Raji (cell line): Measurements from ENCODE around the gene NLRC5.

Experiments
- POLR2A ChIP-seq: IDR thresholded peaks from 2 replicates; pipeline ENCODE4 v1.6.1; 2011; ENCODE audit warnings: low read depth, low read length, control low read depth; ENCODE audit not compliant: insufficient read depth

The NLRC5 gene

DNA sequence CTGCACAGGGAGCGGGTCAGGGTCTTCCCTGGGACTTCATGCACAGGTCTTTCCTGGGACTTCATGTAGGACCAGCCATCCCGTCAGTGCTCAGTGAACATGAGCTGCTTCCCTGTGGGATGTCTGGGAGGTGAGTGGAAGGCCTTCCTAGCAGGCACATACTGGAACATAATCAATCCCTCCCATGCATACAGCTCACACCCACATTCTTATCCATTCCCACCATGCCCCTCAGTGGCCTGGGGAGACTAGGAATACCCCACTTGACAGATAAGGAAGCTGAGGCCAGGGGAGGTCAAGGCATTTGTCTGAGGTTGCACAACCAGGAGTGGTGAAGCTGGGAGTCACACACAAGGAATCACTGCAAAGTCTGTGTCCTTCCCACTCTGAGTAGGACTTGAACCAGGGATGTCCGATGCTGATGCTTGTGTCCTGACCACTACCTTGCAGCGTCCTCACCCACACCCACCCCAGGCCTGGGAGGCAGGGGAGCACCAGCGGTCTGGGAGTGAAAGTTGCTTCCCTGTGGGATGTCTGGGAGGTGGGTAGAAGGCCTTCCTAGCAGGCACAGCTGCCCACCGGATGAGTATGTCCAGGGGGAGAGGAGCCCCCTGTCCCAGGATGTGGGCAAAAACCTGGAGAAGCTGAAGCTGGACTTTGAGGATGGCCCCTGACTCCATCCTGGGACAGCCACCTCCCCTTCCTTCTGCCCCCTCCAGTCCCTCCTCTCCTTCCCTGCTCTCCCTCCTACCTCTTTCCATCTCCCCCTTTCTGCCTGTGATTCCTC, 1.0 kb upstream of the NLRC5 start:
- no peak for TF ChIP-seq POLR2A

DNA sequence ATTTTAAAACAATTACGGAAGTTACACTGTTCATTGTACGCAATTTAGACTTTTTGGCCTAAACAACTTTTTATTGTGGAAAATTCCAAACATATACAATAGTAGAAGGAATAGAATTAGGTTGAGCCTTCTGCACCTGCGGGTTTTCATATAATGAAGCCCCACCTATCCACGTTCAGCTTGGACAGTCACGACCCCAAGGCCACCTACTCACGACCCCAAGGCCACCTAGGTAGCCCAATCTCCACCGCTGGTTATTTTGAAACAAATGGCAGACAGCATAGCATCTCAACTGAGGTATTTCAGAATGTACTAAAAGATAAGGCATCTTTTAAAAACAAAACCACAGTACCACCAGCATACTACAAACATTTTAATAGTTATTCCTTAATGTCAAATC, 631 bp downstream of the NLRC5 start:
- no peak for TF ChIP-seq POLR2A

DNA sequence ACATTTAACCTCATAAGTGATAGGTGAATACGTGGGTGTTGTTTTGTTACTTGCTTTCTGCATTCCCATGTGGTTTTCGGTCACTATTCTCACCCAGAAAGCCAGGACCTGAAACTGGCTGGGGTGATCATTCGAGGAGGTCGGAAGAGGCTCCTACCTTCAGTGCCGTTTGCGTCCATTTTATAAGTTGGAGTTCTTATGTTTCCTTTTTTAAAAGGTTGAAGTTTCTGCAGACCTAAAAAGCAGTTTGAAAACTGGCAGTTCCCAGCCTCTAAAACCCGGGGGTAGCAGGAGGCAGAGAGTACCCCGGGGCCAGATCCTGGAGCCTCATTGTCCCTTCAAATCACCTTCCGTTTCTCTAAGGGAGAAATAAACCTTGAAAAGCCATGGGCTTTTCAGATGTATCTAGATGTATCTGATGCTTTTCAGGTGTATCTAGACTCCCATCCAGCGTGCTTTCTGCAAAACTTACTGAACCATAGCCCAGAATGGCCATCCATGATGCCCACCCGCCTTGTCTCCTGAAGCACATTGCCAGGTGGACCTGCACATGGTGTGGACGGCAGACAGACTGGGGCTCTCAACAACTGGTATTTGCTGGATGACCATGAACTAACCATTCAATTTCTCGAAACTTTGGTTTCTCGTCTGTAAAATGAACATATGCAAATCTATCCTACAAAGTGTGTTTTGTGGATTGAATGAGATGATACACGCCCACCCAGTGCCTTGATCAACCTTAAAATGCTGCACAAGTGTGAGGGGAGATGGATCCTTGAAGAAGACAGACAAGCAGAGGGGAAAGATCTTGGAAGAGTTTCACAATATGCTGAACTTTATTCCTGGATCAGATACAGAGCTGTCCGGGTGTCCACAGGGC, 1.3 kb downstream of the NLRC5 start:
- no peak for TF ChIP-seq POLR2A

DNA sequence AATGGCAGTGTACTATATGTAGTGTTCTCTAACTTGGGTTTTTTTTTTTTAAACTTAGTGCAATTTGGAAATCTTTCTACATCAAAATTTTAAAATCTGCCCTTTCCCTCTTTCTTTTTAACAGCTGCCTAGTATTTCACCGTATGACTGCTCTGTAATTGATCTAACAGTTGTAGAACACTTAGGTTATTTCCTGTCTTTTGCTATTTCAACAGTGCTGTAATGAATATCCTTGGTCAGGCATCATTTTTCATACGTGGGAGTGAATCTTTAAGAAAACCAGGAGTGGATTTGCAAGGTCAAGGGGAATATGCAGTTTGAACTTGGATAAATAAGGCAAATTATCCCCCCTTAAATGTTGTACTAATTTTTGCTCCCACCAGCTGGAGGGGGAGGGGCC, 3.8 kb downstream of the NLRC5 start:
- no peak for TF ChIP-seq POLR2A

DNA sequence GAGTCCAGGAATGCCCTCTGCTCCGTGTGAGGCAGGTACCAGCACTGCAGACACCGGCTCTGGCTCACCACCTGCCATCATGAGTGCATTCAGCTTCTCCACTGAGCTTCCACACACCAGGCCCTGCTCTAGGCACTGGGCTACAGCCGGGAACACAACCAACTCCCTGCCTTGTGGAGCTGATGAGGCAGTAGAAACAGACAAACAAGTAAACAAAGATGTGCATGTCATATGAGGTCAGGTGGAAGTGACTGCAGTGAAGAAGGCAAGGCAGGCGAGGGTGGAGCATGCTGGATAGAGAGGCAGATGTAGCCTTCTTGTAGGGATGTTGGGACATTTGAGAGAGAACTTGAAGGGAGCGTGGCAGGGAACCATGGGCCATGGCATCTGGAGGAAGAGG, 5.0 kb downstream of the NLRC5 start:
- no peak for TF ChIP-seq POLR2A

DNA sequence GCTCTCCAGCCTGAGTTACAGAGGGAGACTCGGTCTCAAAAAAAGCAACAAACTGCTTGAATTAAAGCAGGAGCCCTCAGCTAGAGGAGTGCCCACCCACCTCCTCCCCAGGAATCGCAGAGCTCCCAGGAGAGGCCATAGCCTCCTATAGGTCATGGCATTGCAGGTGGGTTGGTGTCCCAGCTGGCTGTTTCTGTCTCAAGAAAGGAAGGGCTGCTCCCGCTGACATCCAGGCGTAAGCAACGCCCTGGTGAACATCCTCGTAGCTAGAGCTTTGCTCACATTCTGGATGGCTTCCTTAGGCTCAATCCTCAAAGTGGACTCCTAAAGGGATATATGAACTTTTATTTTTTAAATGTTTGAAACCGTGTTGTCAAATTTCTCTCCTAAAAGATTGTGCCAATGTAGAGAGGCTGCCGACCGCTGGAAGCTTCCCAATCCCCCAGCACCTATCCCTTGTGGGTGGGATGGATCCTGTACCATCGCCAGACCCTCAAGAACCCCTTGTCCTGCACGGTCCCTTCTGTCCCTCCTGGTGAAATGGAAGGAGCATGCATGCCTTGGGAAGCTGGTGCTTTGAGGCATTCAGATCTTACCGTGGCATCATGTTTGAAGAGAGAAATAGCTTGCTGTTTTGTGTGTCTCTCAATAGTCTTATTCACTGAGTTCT, 5.9 kb downstream of the NLRC5 start:
- no peak for TF ChIP-seq POLR2A

DNA sequence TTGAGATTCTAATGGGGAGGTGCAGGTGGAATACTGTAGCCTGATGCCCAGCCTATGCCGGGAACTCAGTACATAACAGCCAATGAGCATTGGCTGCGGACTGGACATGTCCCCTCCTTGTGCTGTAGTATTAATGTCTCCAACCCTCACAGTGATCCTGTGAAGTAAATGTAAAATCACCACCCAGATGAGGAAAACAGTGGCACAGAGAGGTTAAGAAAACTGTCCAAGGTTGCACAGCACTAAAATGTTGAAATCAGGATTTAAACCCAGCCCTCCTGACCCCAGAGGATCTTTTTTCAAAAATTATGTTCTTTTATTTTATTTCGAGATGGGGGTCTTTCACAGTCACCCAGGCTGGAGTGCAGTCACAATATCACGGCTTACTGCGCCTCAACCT, 7.9 kb downstream of the NLRC5 start:
- TF ChIP-seq POLR2A = no peak

DNA sequence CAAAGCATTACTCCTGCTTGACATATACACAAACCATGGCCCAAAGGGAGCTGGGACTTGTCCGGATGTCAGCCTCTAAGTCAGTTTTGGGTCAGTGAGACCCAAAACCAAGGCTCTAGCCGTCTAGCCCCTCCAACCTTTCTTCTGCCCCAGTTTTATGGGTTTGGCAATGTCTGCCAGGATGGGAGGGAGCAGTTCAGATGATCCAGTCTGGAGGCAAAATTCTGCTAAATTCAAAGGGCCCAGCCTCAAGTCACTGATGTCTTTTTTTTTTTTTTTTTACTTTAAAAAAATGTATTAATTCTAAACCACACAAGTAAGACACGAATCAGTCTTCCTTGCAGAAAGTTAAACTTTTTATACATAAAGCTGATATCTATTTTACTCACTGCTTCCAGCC, 8.6 kb downstream of the NLRC5 start:
- no peak for TF ChIP-seq POLR2A

DNA sequence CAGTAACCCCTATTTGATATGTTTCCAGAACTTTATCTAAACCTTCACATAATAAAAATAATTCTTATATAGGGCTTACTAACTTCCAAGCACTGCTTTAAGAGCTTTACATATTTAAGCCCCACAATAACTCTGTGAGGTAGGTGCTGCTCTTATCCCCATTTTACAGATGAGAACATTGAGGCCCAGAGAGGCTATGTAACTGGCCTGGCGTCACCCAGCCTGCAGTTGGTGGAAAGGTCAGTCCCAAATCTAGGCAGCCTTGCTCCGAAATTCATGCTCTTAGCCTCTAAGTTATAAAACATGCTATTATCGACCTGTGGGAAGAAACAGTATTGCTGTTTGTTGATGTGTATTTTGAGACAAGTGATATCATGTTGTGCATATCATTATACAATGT, 9.0 kb downstream of the NLRC5 start:
- TF ChIP-seq POLR2A = no peak

DNA sequence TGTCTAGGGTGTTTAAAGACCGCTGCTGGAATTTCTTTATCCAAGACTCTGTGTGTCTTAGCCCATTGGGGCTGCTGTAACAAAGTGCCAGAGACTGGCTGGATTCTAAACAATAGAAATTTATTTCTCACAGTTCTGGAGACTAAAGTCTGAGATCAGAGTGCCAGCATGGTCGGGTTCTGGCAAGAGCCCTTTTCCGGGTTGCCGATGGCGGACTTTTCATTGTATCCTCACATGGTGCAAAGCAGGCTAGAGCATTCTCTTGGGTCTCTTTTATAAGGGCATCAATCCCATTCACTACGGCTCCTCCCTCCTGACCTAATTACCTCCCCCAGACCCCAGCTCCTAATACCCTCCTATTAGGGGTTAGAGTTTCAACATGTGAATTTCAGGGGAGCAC, 9.5 kb downstream of the NLRC5 start:
- no peak for TF ChIP-seq POLR2A

DNA sequence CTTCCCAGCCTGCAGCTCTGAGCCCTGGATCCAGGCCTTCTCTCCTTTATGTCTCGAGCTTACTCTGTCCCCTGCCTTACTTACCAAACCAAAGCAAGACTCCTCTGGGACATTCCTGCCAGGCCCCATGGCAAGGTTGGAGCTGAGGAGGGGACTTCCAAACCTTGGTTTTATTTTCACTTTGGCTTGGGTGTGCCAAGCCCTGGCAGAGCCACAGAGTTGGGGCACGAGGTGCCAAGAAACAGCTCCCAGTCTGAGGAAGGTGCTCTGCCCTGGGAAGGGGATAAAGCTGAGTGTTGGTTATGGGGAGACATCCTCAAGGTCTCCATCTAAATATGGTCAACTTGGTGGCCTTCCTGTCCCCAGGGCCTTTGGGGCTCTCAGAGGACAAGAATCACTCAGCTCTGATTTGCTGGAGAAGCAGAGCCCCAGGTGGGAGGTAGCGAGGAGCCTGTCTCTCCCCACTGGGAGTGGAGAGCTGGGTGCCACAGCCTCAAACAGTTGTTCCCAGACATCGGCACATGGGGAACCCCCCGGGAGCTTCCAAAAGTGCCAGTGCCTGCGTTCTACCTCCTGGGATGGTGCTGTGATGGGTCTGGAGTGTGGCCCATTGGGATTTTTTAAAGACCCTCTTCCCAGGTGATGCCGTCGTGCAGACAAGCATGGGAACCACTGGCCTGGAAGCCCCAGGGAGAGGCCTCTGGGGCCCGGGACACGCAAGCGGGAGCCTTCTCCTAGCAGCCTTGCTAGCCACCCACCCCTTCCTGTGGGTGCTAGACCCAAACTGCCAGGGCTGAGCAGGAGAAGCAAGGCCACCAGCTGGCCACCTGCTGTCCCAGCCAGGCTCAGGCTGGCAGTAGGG, 10.3 kb downstream of the NLRC5 start:
- no peak for TF ChIP-seq POLR2A

DNA sequence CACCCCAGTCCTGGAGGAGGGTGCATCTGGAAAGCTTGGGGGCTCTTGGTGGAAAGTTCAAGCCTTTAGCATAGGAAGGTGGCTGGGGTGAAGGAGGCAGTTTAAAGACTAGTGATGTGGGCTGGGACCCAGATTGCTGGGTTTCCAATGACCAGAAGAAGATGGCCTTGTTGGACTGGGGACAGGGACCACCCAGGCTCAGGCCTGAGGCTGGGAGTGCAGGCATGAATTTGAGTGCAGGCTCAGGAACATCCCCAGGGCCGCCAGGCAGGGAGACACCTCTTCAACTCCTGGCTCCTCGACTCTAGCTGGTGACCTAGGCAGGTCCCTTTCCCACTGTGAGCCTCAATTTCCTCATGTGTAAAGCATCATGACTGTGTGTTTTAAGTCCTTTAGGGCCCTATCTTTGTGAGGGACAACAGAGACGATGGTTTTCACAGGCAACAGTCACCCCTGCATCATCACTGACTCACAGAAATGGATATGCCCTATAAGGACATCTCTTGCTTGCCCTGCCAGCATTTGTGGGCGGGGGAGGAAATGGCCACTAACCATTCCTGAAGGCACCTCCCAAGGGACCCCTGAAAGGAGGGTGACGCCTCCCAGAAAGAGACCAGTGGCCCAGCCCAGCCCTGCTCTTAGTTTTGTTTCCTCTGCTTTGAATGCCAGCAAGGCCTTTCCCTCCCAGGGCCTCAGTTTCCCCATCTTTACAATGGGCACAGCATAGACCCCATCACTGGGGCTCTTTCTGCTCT, 11.1 kb downstream of the NLRC5 start:
- TF ChIP-seq POLR2A = no peak

DNA sequence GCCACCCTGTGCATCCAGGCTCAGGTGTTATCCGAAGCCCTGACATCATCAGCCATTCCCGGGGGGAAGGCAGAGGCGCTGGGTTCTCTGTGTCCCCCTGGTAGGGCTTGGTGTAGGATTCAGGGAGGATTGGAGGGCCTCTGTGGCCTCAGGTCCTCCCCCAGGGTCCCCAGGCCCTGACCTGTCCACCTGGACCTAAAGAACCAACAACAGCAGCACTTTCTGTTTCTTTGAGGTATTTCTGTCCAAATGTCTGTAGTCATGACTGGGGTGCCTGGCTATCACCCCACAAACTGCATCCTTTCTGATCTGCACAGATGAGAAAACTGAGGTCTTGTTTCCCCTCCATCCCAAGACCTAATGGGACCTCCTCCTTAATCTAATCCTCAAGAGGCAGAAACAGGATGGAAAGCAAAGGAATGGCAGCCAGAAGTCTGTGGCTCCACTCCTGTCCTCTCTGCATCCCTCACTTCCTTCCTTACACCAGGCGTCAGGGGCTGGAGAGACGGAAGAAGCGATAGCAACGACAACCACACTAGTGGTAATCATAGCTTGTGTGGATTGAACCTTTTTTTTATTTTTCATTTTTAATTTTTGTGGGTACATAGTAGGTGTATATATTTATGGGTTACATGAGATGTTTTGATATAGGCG, 11.8 kb downstream of the NLRC5 start:
- TF ChIP-seq POLR2A = no peak
